NB4 (cell line): ENCODE measurements around the gene EVA1B.

Source experiments
- TF ChIP-seq, protein P1 (sequence below): IDR thresholded peaks from 2 replicates; pipeline ENCODE4 v1.6.1; 2011; ENCODE audit warnings: low read depth, low read length
- TF ChIP-seq, protein P2 (sequence below): IDR thresholded peaks from one replicate; pipeline ENCODE4 v1.5.1; 2012; ENCODE audit warnings: low read depth, low read length

DNA sequence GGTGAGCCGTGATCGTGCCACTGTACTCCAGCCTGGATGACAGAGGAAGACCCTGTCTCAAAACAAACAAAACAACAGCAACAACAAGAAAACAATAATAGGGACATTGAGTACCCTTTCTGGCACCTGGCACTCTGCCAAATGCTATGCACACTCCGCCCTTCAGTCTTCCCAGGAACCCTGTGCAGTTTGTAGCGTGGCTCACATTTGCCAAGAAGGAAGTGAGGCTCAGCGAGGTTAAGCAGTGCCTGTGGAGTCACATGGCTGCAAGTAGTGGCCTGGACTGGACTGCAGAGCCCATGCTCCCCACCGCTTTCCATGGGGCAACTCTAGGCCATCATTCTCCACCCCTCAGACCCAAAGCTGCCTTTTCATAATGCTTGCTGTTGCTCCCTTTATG is 5.3 kb upstream of the EVA1B start:
- TF ChIP-seq, protein P1, sequence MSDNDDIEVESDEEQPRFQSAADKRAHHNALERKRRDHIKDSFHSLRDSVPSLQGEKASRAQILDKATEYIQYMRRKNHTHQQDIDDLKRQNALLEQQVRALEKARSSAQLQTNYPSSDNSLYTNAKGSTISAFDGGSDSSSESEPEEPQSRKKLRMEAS: peak; percentile 73
- TF ChIP-seq, protein P2, sequence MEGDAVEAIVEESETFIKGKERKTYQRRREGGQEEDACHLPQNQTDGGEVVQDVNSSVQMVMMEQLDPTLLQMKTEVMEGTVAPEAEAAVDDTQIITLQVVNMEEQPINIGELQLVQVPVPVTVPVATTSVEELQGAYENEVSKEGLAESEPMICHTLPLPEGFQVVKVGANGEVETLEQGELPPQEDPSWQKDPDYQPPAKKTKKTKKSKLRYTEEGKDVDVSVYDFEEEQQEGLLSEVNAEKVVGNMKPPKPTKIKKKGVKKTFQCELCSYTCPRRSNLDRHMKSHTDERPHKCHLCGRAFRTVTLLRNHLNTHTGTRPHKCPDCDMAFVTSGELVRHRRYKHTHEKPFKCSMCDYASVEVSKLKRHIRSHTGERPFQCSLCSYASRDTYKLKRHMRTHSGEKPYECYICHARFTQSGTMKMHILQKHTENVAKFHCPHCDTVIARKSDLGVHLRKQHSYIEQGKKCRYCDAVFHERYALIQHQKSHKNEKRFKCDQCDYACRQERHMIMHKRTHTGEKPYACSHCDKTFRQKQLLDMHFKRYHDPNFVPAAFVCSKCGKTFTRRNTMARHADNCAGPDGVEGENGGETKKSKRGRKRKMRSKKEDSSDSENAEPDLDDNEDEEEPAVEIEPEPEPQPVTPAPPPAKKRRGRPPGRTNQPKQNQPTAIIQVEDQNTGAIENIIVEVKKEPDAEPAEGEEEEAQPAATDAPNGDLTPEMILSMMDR: no peak
